ENCODE measurements around the gene SCUBE1. TPM values are rescaled to one million over a fixed set of nuclear protein-coding genes. Genes with fewer than 3 reads are reported as not detected.

The SCUBE1 gene
- total and polyA plus RNA-seq, 2 of the 8 experiments (the other 6 are each of a cell fraction or from before 2014, with no cell fraction given), result 2.3 to 4.9 TPM

GRCh38 chr22:43239193-43239780 is 103.9 kb downstream of the SCUBE1 start (continued):
- TF ChIP-seq EGR1 (IDR thresholded peaks at IDR 0.05; ENCODE audit: borderline replicate concordance, low read depth, low read length), result no peak
- TF ChIP-seq RFX5 (IDR thresholded peaks at IDR 0.05; ENCODE audit: borderline replicate concordance, low read depth, low read length), result no peak
